B cell (primary cell): ENCODE data around the gene F13A1. TPM values are rescaled to one million over a fixed set of nuclear protein-coding genes. Genes with fewer than 3 reads are reported as not detected.

ENCODE experiments used
- ATAC-seq: fragments of 200-7000 bp; cut with Tn5 transposase; one replicate; pipeline ENCODE4 v1.10.0; 2021; ENCODE audit warnings: low read depth, mild to moderate bottlenecking, moderate number of reproducible peaks, moderate library complexity
- CTCF ChIA-PET: fragments of 350-600 bp; sonication (Branson Sonifier 250); formaldehyde crosslinking; loops from one replicate; lab custom pipeline; 2021; ENCODE audit warnings: antibody characterized with exemption, inconsistent platforms; lab: Charles Lee
- POLR2A ChIA-PET: fragments of 350-600 bp; sonication (Branson Sonifier 250); formaldehyde crosslinking; loops from one replicate; lab custom pipeline; 2021; ENCODE audit warnings: antibody characterized with exemption; lab: Charles Lee
- DNase-seq: peaks from one replicate; pipeline ENCODE4 v3.0.0; 2013
- H2AFZ ChIP-seq: 2 replicates; pipeline ENCODE4 v1.6.1; 2012; ENCODE audit warnings: mild to moderate bottlenecking, low read depth, low read length; ENCODE audit not compliant: insufficient read depth, poor library complexity, severe bottlenecking
- H3K27ac ChIP-seq, 2 donors: 1 replicate in 1 of 2; 2 replicates in 1 of 2; pipeline ENCODE4 v1.5.1; 2012 to 2013; ENCODE audit warnings: low read length in 2 of 2, mild to moderate bottlenecking in 2 of 2, moderate library complexity in 1 of 2
- H3K27me3 ChIP-seq, 4 experiments: fragments of 200-600 bp in 1 of 4; sonication (generic) in 1 of 4; replicated peaks in 1 of 4; 1 replicate in 2 of 4; 2 replicates in 2 of 4; pipeline versions ENCODE4 v1.6.1 to v1.7.0; 2013 to 2016; ENCODE audit warnings: low read length in 3 of 4, mild to moderate bottlenecking in 2 of 4, mixed read lengths in 1 of 4, moderate library complexity in 1 of 4; ENCODE audit not compliant: insufficient read depth in 4 of 4, control insufficient read depth in 3 of 4; ENCODE audit errors: control extremely low read depth in 1 of 4
- H3K36me3 ChIP-seq, 2 experiments: replicated peaks in 1 of 2; 1 replicate in 1 of 2; 2 replicates in 1 of 2; pipeline versions ENCODE4 v1.6.1 to v1.7.1; 2013; ENCODE audit warnings: low read length in 1 of 2; ENCODE audit not compliant: insufficient read depth in 2 of 2, control insufficient read depth in 1 of 2; ENCODE audit errors: control extremely low read depth in 1 of 2, extremely low read depth in 1 of 2
- H3K4me1 ChIP-seq, 2 donors: fragments of 200-600 bp in 1 of 2; sonication (generic) in 1 of 2; 1 replicate in 1 of 2; 2 replicates in 1 of 2; pipeline versions ENCODE4 v1.5.1 to v1.6.1; 2013 to 2017; ENCODE audit warnings: low read length in 2 of 2; ENCODE audit not compliant: control insufficient read depth in 2 of 2, insufficient read depth in 2 of 2
- H3K4me2 ChIP-seq: replicated peaks from 2 replicates; pipeline ENCODE3; 2012; ENCODE audit warnings: mild to moderate bottlenecking, low read depth, low read length; ENCODE audit not compliant: poor library complexity, severe bottlenecking
- H3K4me3 ChIP-seq, 5 experiments: fragments of 200-600 bp in 1 of 5; sonication (generic) in 1 of 5; 1 replicate in 3 of 5; 2 replicates in 2 of 5; pipeline versions ENCODE4 v1.5.1 to v1.7.0; 2011 to 2016; ENCODE audit warnings: low read length in 4 of 5, mild to moderate bottlenecking in 4 of 5, low read depth in 2 of 5, control low read depth in 1 of 5, moderate library complexity in 1 of 5; ENCODE audit not compliant: insufficient read depth in 1 of 5; ENCODE audit errors: control extremely low read depth in 1 of 5, extremely low read depth in 1 of 5
- H3K79me2 ChIP-seq: fragments of 200-600 bp; sonication (generic); one replicate; pipeline ENCODE4 v1.6.0; 2016; ENCODE audit warnings: low read length; ENCODE audit not compliant: control insufficient read depth, insufficient read depth
- H3K9ac ChIP-seq: fragments of 200-600 bp; sonication (generic); 2 replicates; pipeline ENCODE4 v1.6.1; 2017; ENCODE audit warnings: mild to moderate bottlenecking, low read length, moderate library complexity
- H3K9me3 ChIP-seq, 3 donors: one replicate each; pipeline versions ENCODE4 v1.6.1 to v1.7.1; 2013; ENCODE audit warnings: low read length in 2 of 3; ENCODE audit not compliant: control insufficient read depth in 2 of 3, insufficient read depth in 1 of 3; ENCODE audit errors: control extremely low read depth in 1 of 3
- H4K20me1 ChIP-seq: 2 replicates; pipeline ENCODE4 v1.6.0; 2012; ENCODE audit warnings: mild to moderate bottlenecking, low read length; ENCODE audit not compliant: insufficient read depth, control insufficient read depth, poor library complexity, severe bottlenecking
- H3K27ac Mint-ChIP-seq: one replicate; pipeline ENCODE4 v1.8.0; 2021; ENCODE audit warnings: mixed read lengths
- H3K27me3 Mint-ChIP-seq: one replicate; pipeline ENCODE4 v1.8.0; 2021; ENCODE audit warnings: mixed read lengths
- H3K4me1 Mint-ChIP-seq: one replicate; pipeline ENCODE4 v1.8.0; 2021; ENCODE audit warnings: mixed read lengths
- H3K4me3 Mint-ChIP-seq: one replicate; pipeline ENCODE4 v1.8.0; 2021; ENCODE audit warnings: mixed read lengths
- H3K9me3 Mint-ChIP-seq: one replicate; pipeline ENCODE4 v1.8.0; 2022; ENCODE audit warnings: mixed read lengths; ENCODE audit not compliant: insufficient read depth
- CTCF ChIP-seq: fragments of 200-600 bp; IDR thresholded peaks from one replicate; pipeline ENCODE4 v1.8.0; 2022; ENCODE audit warnings: antibody characterized with exemption, mild to moderate bottlenecking
- EZH2 ChIP-seq: IDR thresholded peaks from 2 replicates; pipeline ENCODE4 v1.6.1; 2012; ENCODE audit warnings: borderline replicate concordance, low read depth, mild to moderate bottlenecking, moderate library complexity, low read length; ENCODE audit not compliant: insufficient read depth, poor library complexity, severe bottlenecking
- WGBS: methylation state at CpG from one replicate; pipeline ENCODE4 v1.1.5; 2013; ENCODE audit warnings: missing lambda C conversion rate; ENCODE audit not compliant: insufficient coverage; 5-methylcytosine and 5-hydroxymethylcytosine counted together
- intact Hi-C: fragments of 100-400 bp; cut with micrococcal nuclease; formaldehyde crosslinking; loops from one replicate; pipeline ENCODE4 v1.10.0; 2022
- polyA plus RNA-seq: library from polyadenylated mRNA; depleted of rRNA; stranded (reverse); fragments of >200 nt; gene quantifications from 2 replicates; pipeline ENCODE4 v1.2.3, GENCODE V29; 2012
- total RNA-seq, 2 donors: library from RNA; stranded (reverse); fragments of 120-200 nt in 1 of 2; gene quantifications; 1 replicate in 1 of 2; 2 replicates in 1 of 2; pipeline versions ENCODE4 v1.2.3 to v1.2.4, GENCODE V29; 2013 to 2022

Gene F13A1
- total and polyA plus RNA-seq, 2 donors (not counting 1 experiment from before 2014, with no cell fraction given): 0.43 to 2.0 TPM

- no peaks in the 10 kb centered on the region for H3K9me3 Mint-ChIP-seq
- H3K79me2 ChIP-seq: no peaks in the 10 kb centered on the region
- ChIA-PET CTCF (interaction anchor here (1.7 kb wide), 1 partner anchor 13 kb away, joined by 5 read pairs; no protein-coding TSS in a partner anchor), POLR2A (no interaction called here)
- H3K4me3 Mint-ChIP-seq: no peak overlapping the region
- no peak overlapping the region for H3K4me3 ChIP-seq
- H3K9me3 ChIP-seq: no peaks in the 10 kb centered on the region
- peaks cover 10% of the 10 kb centered on the region for H3K4me1 Mint-ChIP-seq
- no peaks in the 10 kb centered on the region for H3K36me3 ChIP-seq
- intact Hi-C loops: loop anchor here (2.0 kb wide), 2 partner anchors 16 to 232 kb away; no protein-coding TSS in a partner anchor
- no peak overlapping the region for H2AFZ ChIP-seq
- H3K27ac Mint-ChIP-seq: no peak overlapping the region
- WGBS: 100% methylated on average over 1 of the region's 1 CpG
- no peak overlapping the region for H3K9ac ChIP-seq
- H3K27me3 Mint-ChIP-seq: peaks cover 51% of the 10 kb centered on the region
- H3K4me1 ChIP-seq: peaks cover 5 to 7% of the 10 kb centered on the region in 2 donors
- no peak overlapping the region for H3K4me2 ChIP-seq
- H4K20me1 ChIP-seq: no peaks in the 10 kb centered on the region
- no peak overlapping the region for H3K27ac ChIP-seq
- H3K27me3 ChIP-seq: peaks cover 0 to 22% (median 17%) of the 10 kb centered on the region in 4 experiments
- TF ChIP-seq CTCF: no peak
- TF ChIP-seq EZH2: no peak
- DNase-seq (no peak), ATAC-seq (no peak)
Measured at GRCh38 chr6:6314596-6314995, 5.9 kb downstream of the F13A1 start.

- TF ChIP-seq CTCF: no peak
- TF ChIP-seq EZH2: no peak
- H3K4me2 ChIP-seq: no peak overlapping the region
- WGBS: no CpG with 5 or more reads among the region's 6 CpGs
- H3K4me1 Mint-ChIP-seq: peaks cover 5% of the 10 kb centered on the region
- no peak overlapping the region for H3K4me3 Mint-ChIP-seq
- no peaks in the 10 kb centered on the region for H4K20me1 ChIP-seq
- DNase-seq (no peak), ATAC-seq (no peak)
- ChIA-PET CTCF (interaction anchor here (0.8 kb wide), 1 partner anchor 182 kb away, joined by 3 read pairs; no protein-coding TSS in a partner anchor), POLR2A (interaction anchor here (0.6 kb wide), 1 partner anchor 28 kb away, joined by 4 read pairs; no protein-coding TSS in a partner anchor)
- no peaks in the 10 kb centered on the region for H3K36me3 ChIP-seq
- no peak overlapping the region for H3K27ac Mint-ChIP-seq
- intact Hi-C loops: no loop called here
- no peak overlapping the region for H3K9ac ChIP-seq
- H3K27me3 Mint-ChIP-seq: peaks cover 41% of the 10 kb centered on the region
- no peak overlapping the region for H2AFZ ChIP-seq
- no peaks in the 10 kb centered on the region for H3K9me3 Mint-ChIP-seq
- peaks cover 0 to 4% of the 10 kb centered on the region in 2 donors for H3K4me1 ChIP-seq
- no peak overlapping the region for H3K27ac ChIP-seq
- H3K4me3 ChIP-seq: no peak overlapping the region
- no peaks in the 10 kb centered on the region for H3K9me3 ChIP-seq
- no peaks in the 10 kb centered on the region for H3K79me2 ChIP-seq
- peaks cover 0 to 16% (median 14%) of the 10 kb centered on the region in 4 experiments for H3K27me3 ChIP-seq
Measured at GRCh38 chr6:6312901-6313441, 7.5 kb downstream of the F13A1 start.
